GM12874 (cell line): ENCODE data around the gene PEA15.

Experiments used
- CTCF ChIP-seq: IDR thresholded peaks from 2 replicates; pipeline ENCODE4 v1.5.1; 2011; ENCODE audit warnings: low read depth, mild to moderate bottlenecking, control low read depth, low read length, moderate library complexity; ENCODE audit not compliant: insufficient read depth

The PEA15 gene

DNA sequence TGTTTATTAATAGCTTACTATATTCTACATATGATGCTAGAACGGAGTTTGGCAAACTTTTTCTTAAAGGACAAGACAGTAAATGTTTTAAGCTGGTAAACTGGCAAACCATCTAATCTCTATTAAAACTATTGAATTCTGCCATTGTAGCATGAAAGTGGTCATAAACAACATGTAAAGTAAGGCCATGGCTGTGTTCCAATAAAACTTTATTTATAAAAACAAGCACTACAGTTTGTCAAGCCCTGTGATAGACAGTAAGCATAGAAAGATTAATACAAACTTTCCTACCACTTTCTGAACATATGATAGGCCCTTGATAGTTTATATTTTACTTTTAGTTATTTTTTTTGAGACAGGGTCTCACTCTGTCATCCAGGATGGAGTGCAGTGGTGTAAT lies 22.4 kb downstream of the PEA15 start:
- TF ChIP-seq CTCF: no peak

- no peak for TF ChIP-seq CTCF
Measured at GRCh38 chr1:160228431-160228830, 23.2 kb downstream of the PEA15 start.

- TF ChIP-seq CTCF: no peak
Measured at GRCh38 chr1:160232911-160233310, 27.7 kb downstream of the PEA15 start.

DNA sequence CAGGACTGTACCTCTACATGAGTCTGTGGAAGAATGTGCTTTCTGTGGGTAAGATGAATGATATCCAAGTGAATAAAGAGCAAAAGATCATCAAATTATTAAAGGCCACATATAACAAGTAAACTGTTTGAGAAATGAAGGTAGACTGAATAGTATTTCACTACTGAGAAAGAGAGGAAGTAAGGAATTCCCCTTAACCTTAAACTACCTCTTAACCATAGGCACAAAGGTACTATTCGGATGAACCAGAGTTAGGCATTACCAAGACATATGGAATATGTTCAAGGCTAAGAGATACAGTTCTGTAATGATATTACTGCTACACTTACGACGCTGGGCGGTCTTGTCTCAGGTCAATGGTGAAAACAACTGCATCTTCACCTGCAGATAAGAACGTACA lies 31.6 kb downstream of the PEA15 start:
- TF ChIP-seq CTCF: no peak

DNA sequence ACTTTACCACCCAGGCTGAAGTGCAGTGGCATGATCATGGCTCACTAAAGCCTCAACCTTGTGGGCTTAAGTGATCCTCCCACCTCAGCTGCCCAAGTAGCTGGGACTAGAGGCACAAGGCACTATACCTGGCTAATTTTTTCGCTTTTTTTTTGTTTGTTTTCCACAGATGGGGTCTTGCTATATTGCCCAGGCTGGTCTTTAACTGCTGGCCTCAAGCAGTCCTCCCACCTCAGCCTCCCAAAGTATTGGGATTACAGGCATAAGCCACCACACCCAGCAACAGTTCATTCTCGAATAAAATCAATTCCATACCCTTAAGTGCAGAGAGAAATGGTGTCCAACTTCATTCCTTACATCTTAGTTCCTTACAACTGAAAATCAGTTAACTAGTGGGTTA lies 32.4 kb downstream of the PEA15 start:
- TF ChIP-seq CTCF: no peak

DNA sequence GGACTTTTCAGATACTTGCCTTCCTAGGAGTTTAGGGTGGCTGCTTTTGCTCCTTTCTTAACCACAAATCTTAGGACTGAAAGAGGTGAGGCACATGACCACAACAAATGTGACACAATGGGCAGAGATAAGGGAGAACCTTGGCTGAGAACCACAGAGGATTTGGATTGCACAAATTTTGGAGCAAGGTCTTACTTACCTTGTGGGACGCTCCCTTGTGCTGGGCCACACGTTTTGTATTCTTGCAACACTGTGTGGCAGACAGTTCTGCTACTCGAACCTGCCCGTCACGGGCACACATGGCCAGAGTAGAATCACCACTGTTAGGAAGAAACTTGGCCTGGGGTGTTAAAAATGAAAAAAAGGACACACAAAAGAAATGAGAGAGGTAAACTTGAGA lies 33.2 kb downstream of the PEA15 start:
- TF ChIP-seq CTCF: no peak

GRCh38 chr1:160239582-160240299 lies 34.6 kb downstream of the PEA15 start:
- TF ChIP-seq CTCF: no peak
